Measurements from ENCODE around the gene TTC13. TPM values are rescaled to one million over a fixed set of nuclear protein-coding genes. Genes with fewer than 3 reads are reported as not detected.

TTC13 gene
- total RNA-seq, 2 donors from 2014 or later: 3.9 to 5.5 TPM

GRCh38 chr1:230916587-230917283, 61.9 kb downstream of the TTC13 start:
- Histone ChIP-seq H3K9me3 (no peaks in the 10 kb centered on the region), H3K4me3 (no peak overlapping the region), H3K4me1 (no peaks in the 10 kb centered on the region), H3K27ac (no peak overlapping the region), H3K36me3 (peaks cover 11% of the 10 kb centered on the region), H3K27me3 (no peaks in the 10 kb centered on the region)
- TF ChIP-seq CTCF (IDR thresholded peaks at IDR 0.05): no peak
- DNase-seq (ENCODE audit: low spot score): no peak

DNA sequence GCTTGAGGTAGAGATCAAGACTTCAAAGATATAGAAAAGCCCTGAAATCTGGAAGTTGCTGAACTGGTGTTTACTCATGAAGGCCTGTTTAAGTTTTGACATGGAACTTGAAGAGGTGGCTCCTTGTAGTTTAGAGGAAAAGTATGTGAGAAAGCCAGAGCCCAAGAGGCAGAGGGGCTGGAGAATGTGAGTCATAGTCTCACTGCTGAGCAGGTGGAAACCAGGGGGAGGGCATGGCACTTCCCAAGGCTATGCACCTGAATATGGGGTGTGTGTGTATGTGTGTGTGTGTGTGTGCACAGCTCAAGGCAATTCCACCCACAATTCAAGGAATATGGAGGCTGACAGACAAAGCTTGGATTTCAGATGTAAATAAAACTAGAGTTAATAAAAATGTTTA, 63.6 kb downstream of the TTC13 start:
- no peak for DNase-seq (ENCODE audit: low spot score)
- TF ChIP-seq CTCF (IDR thresholded peaks at IDR 0.05): no peak
- H3K4me3 ChIP-seq: no peak overlapping the region
- no peak overlapping the region for H3K27ac ChIP-seq
- H3K9me3 ChIP-seq: no peaks in the 10 kb centered on the region
- H3K27me3 ChIP-seq: no peaks in the 10 kb centered on the region
- peaks cover 0 to 9% of the 10 kb centered on the region in 2 donors for H3K4me1 ChIP-seq
- peaks cover 4% of the 10 kb centered on the region for H3K36me3 ChIP-seq

GRCh38 chr1:230913496-230913895, 65.2 kb downstream of the TTC13 start:
- peaks cover 0 to 12% of the 10 kb centered on the region in 2 donors for H3K4me1 ChIP-seq
- H3K4me3 ChIP-seq: no peak overlapping the region
- no peak for DNase-seq (ENCODE audit: low spot score)
- H3K27ac ChIP-seq: no peak overlapping the region
- H3K36me3 ChIP-seq: no peaks in the 10 kb centered on the region
- no peak for TF ChIP-seq CTCF (IDR thresholded peaks at IDR 0.05)
- H3K27me3 ChIP-seq: no peaks in the 10 kb centered on the region
- no peaks in the 10 kb centered on the region for H3K9me3 ChIP-seq

DNA sequence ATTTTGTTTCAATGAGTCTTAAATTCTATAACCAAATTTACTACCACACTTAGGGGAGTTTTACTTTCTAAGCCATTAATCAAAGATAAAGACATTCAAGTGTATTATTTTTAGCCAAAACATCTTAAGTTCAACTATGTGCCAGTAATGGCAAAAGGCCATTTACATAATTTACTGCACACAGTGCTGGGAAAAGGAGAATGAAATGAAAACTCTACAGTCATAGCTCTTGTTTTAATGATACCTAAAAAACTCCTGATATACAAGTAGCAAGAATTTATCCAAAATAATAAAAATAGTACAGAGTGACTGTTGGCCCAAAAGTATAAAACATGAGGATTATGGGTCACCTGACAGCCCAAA, 67.9 kb downstream of the TTC13 start:
- Histone ChIP-seq H3K4me3 (no peak overlapping the region), H3K36me3 (no peaks in the 10 kb centered on the region), H3K9me3 (no peaks in the 10 kb centered on the region), H3K27me3 (no peaks in the 10 kb centered on the region), H3K4me1 (peaks cover 0 to 12% of the 10 kb centered on the region in 2 donors), H3K27ac (peak overlapping the region; percentile 61 to 73)
- no peak for TF ChIP-seq CTCF (IDR thresholded peaks at IDR 0.05)
- DNase-seq (ENCODE audit: low spot score): no peak

DNA sequence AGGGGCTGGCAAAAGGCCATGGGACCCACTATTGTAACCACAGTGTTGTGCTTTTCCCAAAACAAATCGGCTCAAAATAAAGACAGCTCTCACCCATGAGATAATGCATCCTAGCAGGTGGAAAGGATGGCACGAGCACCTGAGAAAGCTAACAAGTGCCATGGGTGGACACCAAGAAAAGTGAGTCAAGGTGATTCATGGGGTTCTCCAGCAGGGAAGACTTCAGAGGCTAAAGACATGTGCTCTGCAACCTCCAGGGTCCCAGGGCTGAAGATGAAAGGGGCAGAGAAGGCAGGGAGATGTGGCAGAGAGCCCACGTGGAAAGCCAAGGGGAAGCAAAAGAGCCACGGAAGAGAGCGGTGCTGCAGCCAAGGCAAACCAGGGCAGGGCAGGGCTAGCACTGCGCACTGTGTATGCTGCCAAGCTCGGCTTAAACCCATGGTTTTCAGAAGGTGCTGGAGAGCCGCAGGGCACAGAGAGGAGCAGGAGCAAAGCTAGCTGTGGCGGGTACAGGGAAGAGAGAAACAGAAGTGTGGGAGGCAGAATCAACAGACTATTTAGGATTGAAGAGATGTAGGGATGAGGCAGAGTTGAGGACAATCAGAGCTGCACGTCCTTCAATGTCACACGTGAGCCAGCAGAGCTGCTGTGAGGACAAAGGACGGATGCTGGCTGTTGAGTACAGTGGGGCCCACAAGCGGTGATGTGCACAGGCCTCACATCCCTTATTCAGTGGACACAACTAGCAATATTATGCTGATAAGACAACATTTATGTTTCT, 68.5 kb downstream of the TTC13 start:
- TF ChIP-seq CTCF (IDR thresholded peaks at IDR 0.05): no peak
- Histone ChIP-seq H3K36me3 (no peaks in the 10 kb centered on the region), H3K9me3 (no peaks in the 10 kb centered on the region), H3K4me1 (peaks cover 0 to 12% of the 10 kb centered on the region in 2 donors), H3K4me3 (no peak overlapping the region), H3K27ac (peak overlapping the region; percentile 61 to 73), H3K27me3 (no peaks in the 10 kb centered on the region)
- no peak for DNase-seq (ENCODE audit: low spot score)
